ENCODE measurements around the gene FAM83F. TPM values are rescaled to one million over a fixed set of nuclear protein-coding genes. Genes with fewer than 3 reads are reported as not detected.

Gene FAM83F
- total and polyA plus RNA-seq, 10 of the 15 experiments (the other 5 are each of a cell fraction or from before 2014, with no cell fraction given): 0.01 to 0.05 (median 0.01) TPM; not detected in 7

GRCh38 chr22:40051322-40051721 lies 56.6 kb downstream of the FAM83F start (continued):
- TF ChIP-seq ZBTB11 (CRISPR knock-in tag; IDR thresholded peaks at IDR 0.05): no peak
- TF ChIP-seq FOXM1 (IDR thresholded peaks at IDR 0.05; ENCODE audit: low read depth, low read length): no peak
- TF ChIP-seq NBN (IDR thresholded peaks at IDR 0.05): no peak
- TF ChIP-seq USF1 (IDR thresholded peaks at IDR 0.05; ENCODE audit: borderline replicate concordance, extremely low read length, insufficient read depth, low read depth, low read length): no peak
- no peak for TF ChIP-seq ATF2 (IDR thresholded peaks at IDR 0.05; ENCODE audit: low read length)
- TF ChIP-seq SRF (IDR thresholded peaks at IDR 0.05; ENCODE audit: low read depth in 2 of 2, low read length in 2 of 2): no peak
- no peak for TF ChIP-seq KLF5 (IDR thresholded peaks at IDR 0.05; ENCODE audit: partially characterized antibody)
- no peak for TF ChIP-seq ZNF217 (IDR thresholded peaks at IDR 0.05)
- no peak for TF ChIP-seq MTA3 (IDR thresholded peaks at IDR 0.05; ENCODE audit: borderline replicate concordance, low read length)
- TF ChIP-seq ZBTB40 (IDR thresholded peaks at IDR 0.05; ENCODE audit: borderline replicate concordance): no peak

All from GM12878 (cell line).